ENCODE data around the gene GUCY2F.

Gene GUCY2F

DNA sequence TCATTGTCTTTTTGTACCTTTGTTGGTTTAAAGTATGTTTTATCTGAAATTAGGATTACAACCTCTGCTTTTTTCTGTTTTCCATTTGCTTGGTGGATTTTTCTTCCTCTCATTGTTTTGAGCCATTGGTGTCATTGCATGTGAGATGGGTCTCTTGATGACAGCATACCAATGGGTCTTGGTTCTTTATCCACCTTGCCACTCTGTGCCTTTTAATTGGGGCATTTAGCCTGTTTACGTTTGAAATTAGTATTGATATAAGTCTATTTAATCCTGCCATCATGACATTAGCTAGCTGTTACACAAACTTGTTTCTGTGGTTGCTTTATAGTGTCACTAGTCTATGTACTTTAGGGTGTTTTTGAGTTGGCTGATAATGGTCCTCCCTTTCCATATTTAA lies 145.7 kb downstream of the GUCY2F start:
- DNase-seq (ENCODE audit: low read depth), result no peak

- no peak for DNase-seq (ENCODE audit: low read depth)
These were observed 154.6 kb downstream of the GUCY2F start for GRCh38 chrX:109327251-109327650.
